K562 (cell line): ENCODE data around the gene C6orf141. TPM values are rescaled to one million over a fixed set of nuclear protein-coding genes. Genes with fewer than 3 reads are reported as not detected.

Experiments used
- ATAC-seq: fragments of 200-7000 bp; cut with Tn5 transposase; 3 replicates; pipeline ENCODE4 v1.9.1; 2020; ENCODE audit warnings: moderate library complexity
- BruUV-seq: library from RNA; stranded (reverse); fragments of 400-500 nt; replicated peaks from 2 replicates; lab custom pipeline; 2021; lab: Mats Ljungman, UMichigan
- CTCF ChIA-PET: fragments of 300-600 bp; formaldehyde crosslinking; extraction: SDS; loops from one replicate; lab custom pipeline; 2021; ENCODE audit warnings: low intra/inter-chr PET ratio; lab: Yijun Ruan, JAX
- POLR2A ChIA-PET: fragments of 300-600, 350-650 bp; sonication (Branson Sonifier 250); formaldehyde crosslinking; extraction: SDS; loops from one replicate; lab custom pipeline; 2021; ENCODE audit warnings: antibody characterized with exemption, inconsistent platforms; lab: Yijun Ruan, JAX
- DNase-seq, 4 experiments: peaks; one replicate each; pipeline versions ENCODE4 v3.0.0 to v3.0.0-alpha.2; 2011 to 2018; ENCODE audit warnings: low spot score in 3 of 4, mixed read lengths in 3 of 4; ENCODE audit errors: extremely low read depth in 1 of 4
- FAIRE-seq: peaks from 2 replicates; lab custom pipeline; 2011; peaks lifted over from hg19 to GRCh38; lab: Jason Lieb, UNC
- H2AFZ ChIP-seq: 2 replicates; pipeline ENCODE4 v1.6.0; 2011; ENCODE audit warnings: low read depth, low read length, control low read depth, inconsistent platforms
- H3K27ac ChIP-seq: fragments of 200-600 bp; 3 replicates; pipeline ENCODE4 v1.8.0; 2011; ENCODE audit warnings: low read depth, mild to moderate bottlenecking, control low read depth, inconsistent platforms, low read length, moderate library complexity, mixed read lengths; ENCODE audit errors: extremely low read depth
- H3K27me3 ChIP-seq, 2 experiments: fragments of 300-600 bp in 1 of 2; 2 replicates in 1 of 2; 3 replicates in 1 of 2; pipeline versions ENCODE4 v1.6.0 to v1.8.0; 2011; ENCODE audit warnings: inconsistent platforms in 2 of 2, low read length in 2 of 2, mild to moderate bottlenecking in 1 of 2, mixed read lengths in 1 of 2, moderate library complexity in 1 of 2; ENCODE audit not compliant: control insufficient read depth in 2 of 2, insufficient read depth in 2 of 2
- H3K36me3 ChIP-seq: fragments of 300-600 bp; 3 replicates; pipeline ENCODE4 v1.8.0; 2011; ENCODE audit warnings: mild to moderate bottlenecking, low read length, inconsistent platforms; ENCODE audit not compliant: control insufficient read depth, insufficient read depth
- H3K4me1 ChIP-seq, 2 experiments: fragments of 200-600 bp in 1 of 2; replicated peaks in 1 of 2; 2 replicates in 1 of 2; 3 replicates in 1 of 2; pipeline versions ENCODE4 v1.5.1 to v1.8.0; 2011; ENCODE audit warnings: inconsistent platforms in 2 of 2, low read length in 2 of 2, mild to moderate bottlenecking in 1 of 2, mixed read lengths in 1 of 2, moderate library complexity in 1 of 2; ENCODE audit not compliant: control insufficient read depth in 2 of 2, insufficient read depth in 2 of 2
- H3K4me2 ChIP-seq: 2 replicates; pipeline ENCODE4 v1.6.1; 2011; ENCODE audit warnings: low read length, control low read depth, inconsistent platforms, mixed read lengths; ENCODE audit not compliant: insufficient read depth
- H3K4me3 ChIP-seq: fragments of 200-600 bp; sonication (generic), shearing (Covaris generic); 2 replicates; pipeline ENCODE4 v1.5.1; 2016; ENCODE audit warnings: control low read depth, inconsistent platforms
- H3K79me2 ChIP-seq: fragments of 200-600 bp; 3 replicates; pipeline ENCODE4 v1.8.0; 2011; ENCODE audit warnings: low read length, inconsistent platforms; ENCODE audit not compliant: control insufficient read depth, insufficient read depth
- H3K9ac ChIP-seq, 2 experiments: 2 replicates each; pipeline versions ENCODE4 v1.6.0 to v1.6.1; 2011; ENCODE audit warnings: low read depth in 2 of 2, low read length in 2 of 2, control low read depth in 1 of 2, inconsistent platforms in 1 of 2, mild to moderate bottlenecking in 1 of 2, mixed read lengths in 1 of 2; ENCODE audit not compliant: insufficient read depth in 1 of 2
- H3K9me1 ChIP-seq: one replicate; pipeline ENCODE4 v1.6.0; 2011; ENCODE audit warnings: inconsistent platforms, mild to moderate bottlenecking, low read length, moderate library complexity; ENCODE audit not compliant: control insufficient read depth, insufficient read depth
- H3K9me3 ChIP-seq: replicated peaks from 2 replicates; pipeline ENCODE4 v1.5.1; 2011; ENCODE audit warnings: low read depth, low read length, inconsistent platforms; ENCODE audit not compliant: control insufficient read depth, insufficient read depth
- H4K20me1 ChIP-seq: replicated peaks from 2 replicates; pipeline ENCODE4 v1.6.1; 2011; ENCODE audit warnings: low read length, inconsistent platforms, mixed read lengths; ENCODE audit not compliant: control insufficient read depth, insufficient read depth
- ARID3B ChIP-seq: fragments of 250-450 bp; sonication (Bioruptor Pico); IDR thresholded peaks from 2 replicates; pipeline ENCODE4 v1.4.0; 2020; ENCODE audit warnings: borderline replicate concordance
- CXXC5 ChIP-seq: fragments of 250-450 bp; sonication (Bioruptor Pico); IDR thresholded peaks from 2 replicates; pipeline ENCODE4 v1.8.0; 2022; ENCODE audit warnings: inconsistent platforms, mild to moderate bottlenecking, moderate library complexity
- DNMT1 ChIP-seq: fragments of 450-650 bp; IDR thresholded peaks from 2 replicates; pipeline ENCODE4 v1.6.1; 2016; ENCODE audit warnings: antibody characterized with exemption, mild to moderate bottlenecking
- ELF4 ChIP-seq: fragments of 450-650 bp; formaldehyde crosslinking; IDR thresholded peaks from 2 replicates; pipeline ENCODE4 v1.4.0; 2022; ENCODE audit warnings: missing genetic modification characterization
- GATAD2B ChIP-seq: fragments of 450-650 bp; IDR thresholded peaks from 2 replicates; pipeline ENCODE4 v1.6.1; 2017; ENCODE audit warnings: mild to moderate bottlenecking, borderline replicate concordance
- HNRNPL ChIP-seq: fragments of 200-400 bp; formaldehyde crosslinking; IDR thresholded peaks from 2 replicates; pipeline ENCODE4 v1.6.1; 2017; ENCODE audit warnings: low read depth, mild to moderate bottlenecking, low read length
- NCOA6 ChIP-seq: fragments of 450-650 bp; IDR thresholded peaks from 2 replicates; pipeline ENCODE4 v1.6.1; 2017; ENCODE audit warnings: mild to moderate bottlenecking
- NFE2 ChIP-seq: IDR thresholded peaks from 2 replicates; pipeline ENCODE4 v1.6.1; 2014; ENCODE audit warnings: antibody characterized with exemption, low read depth
- NUFIP1 ChIP-seq: fragments of 450-650 bp; IDR thresholded peaks from 2 replicates; pipeline ENCODE4 v1.6.1; 2018; ENCODE audit not compliant: partially characterized antibody
- RFX7 ChIP-seq: fragments of 250-450 bp; sonication (Bioruptor Pico); IDR thresholded peaks from 2 replicates; pipeline ENCODE4 v1.5.1; 2021; ENCODE audit warnings: mild to moderate bottlenecking
- TRIM28 ChIP-seq: fragments of 450-650 bp; IDR thresholded peaks from 2 replicates; pipeline ENCODE4 v1.6.1; 2017
- YY1 ChIP-seq, 3 experiments: IDR thresholded peaks; 2 replicates each; pipeline ENCODE4 v1.6.1; 2011; ENCODE audit warnings: low read length in 2 of 3, mild to moderate bottlenecking in 2 of 3, moderate library complexity in 2 of 3, borderline replicate concordance in 1 of 3, control low read depth in 1 of 3, low read depth in 1 of 3; ENCODE audit not compliant: insufficient read depth in 3 of 3, insufficient replicate concordance in 2 of 3, control insufficient read depth in 1 of 3, insufficient read length in 1 of 3; ENCODE audit errors: extremely low read depth in 1 of 3
- ZNF518B ChIP-seq: fragments of 250-450 bp; sonication (Bioruptor Pico); IDR thresholded peaks from 2 replicates; pipeline ENCODE4 v1.5.0; 2021; ENCODE audit warnings: mild to moderate bottlenecking, moderate library complexity
- WGBS: fragments of 100-300 bp; shearing (Covaris generic); methylation state at CpG from one replicate; pipeline ENCODE4 v1.1.6; 2016; ENCODE audit warnings: low coverage, mixed read lengths; ENCODE audit not compliant: insufficient coverage; ENCODE audit errors: missing lambda C conversion rate; 5-methylcytosine and 5-hydroxymethylcytosine counted together
- in situ Hi-C: fragments of 300-500 bp; cut with MboI; formaldehyde crosslinking; loops from 4 replicates; pipeline ENCODE4 v1.15.0; 2018; ENCODE audit warnings: inconsistent platforms, mixed read lengths
- intact Hi-C: fragments of 100-400 bp; cut with micrococcal nuclease; formaldehyde crosslinking; loops from 2 replicates; pipeline ENCODE4 v1.14.2; 2022
- polyA plus RNA-seq, 8 experiments: library from polyadenylated mRNA; depleted of rRNA in 4 of 8; stranded (reverse) in 5 of 8; unstranded in 3 of 8; fragments of >200 nt; fragmentation: Nextera tagmentation in 2 of 8; fragmentation: Illumina TruSeq in 1 of 8; extraction: Ambion mirVana in 2 of 8; extraction: Trizol in 1 of 8; gene quantifications; 2 replicates each; pipeline versions ENCODE4 v1.2.1 to v1.2.3, GENCODE V29; 2011 to 2014; ENCODE audit warnings: inconsistent platforms in 1 of 8, missing spikeins in 1 of 8
- total RNA-seq, 7 experiments: library from RNA; depleted of rRNA in 6 of 7; stranded (reverse); fragments of >200 nt in 6 of 7; fragmentation: Illumina TruSeq in 2 of 7; extraction: Trizol in 2 of 7; gene quantifications; 2 replicates each; pipeline versions ENCODE4 v1.2.1 to v1.2.3, GENCODE V29; 2011 to 2021; ENCODE audit warnings: low replicate concordance in 1 of 7
- TF ChIP-seq, protein P1 (sequence below): fragments of 250-450 bp; sonication (Bioruptor Pico); IDR thresholded peaks from 2 replicates; pipeline ENCODE4 v1.8.0; 2021; ENCODE audit warnings: mild to moderate bottlenecking, moderate library complexity
- TF ChIP-seq, protein P2 (sequence below): fragments of 450-650 bp; formaldehyde crosslinking; IDR thresholded peaks from 2 replicates; pipeline ENCODE4 v1.4.0; 2020; ENCODE audit warnings: mild to moderate bottlenecking, moderate library complexity

The C6orf141 gene
- total and polyA plus RNA-seq, 9 of the 15 experiments (the other 6 are each of a cell fraction or from before 2014, with no cell fraction given) = not detected

DNA sequence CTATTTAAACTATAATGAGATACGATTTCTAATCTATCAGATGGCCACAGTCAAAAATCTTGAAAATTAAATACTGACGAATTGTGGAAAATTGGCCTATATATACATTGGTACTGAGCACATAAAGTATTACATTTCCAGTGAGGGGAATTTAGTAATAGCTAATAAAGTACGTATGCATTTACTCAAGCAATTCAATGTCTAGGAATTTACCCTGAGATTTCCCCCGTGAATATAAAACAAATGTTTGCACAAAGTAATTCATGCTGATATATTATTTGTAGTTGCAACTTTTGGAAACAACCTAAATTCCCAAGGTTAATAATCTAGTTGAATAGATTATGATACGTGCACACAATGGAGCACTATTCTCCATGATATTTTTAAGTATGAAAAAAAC lies 14.7 kb upstream of the C6orf141 start:
- WGBS = 71% methylated on average over 5 of the region's 5 CpGs
- no peaks in the 10 kb centered on the region for H4K20me1 ChIP-seq
- no peaks in the 10 kb centered on the region for H3K27me3 ChIP-seq
- no peak overlapping the region for H3K9ac ChIP-seq
- no peak overlapping the region for H3K27ac ChIP-seq
- no peak for DNase-seq
- intact Hi-C loops = loop anchor here (1.0 kb wide), 1 partner anchor 72 kb away; no protein-coding TSS in a partner anchor
- H3K9me3 ChIP-seq = no peaks in the 10 kb centered on the region
- no peak overlapping the region for H2AFZ ChIP-seq
- POLR2A ChIA-PET = no interaction called here
- peaks cover 0 to 4% of the 10 kb centered on the region in 2 experiments; a peak in 3 of 5 replicates for H3K4me1 ChIP-seq
- no peaks in the 10 kb centered on the region for H3K36me3 ChIP-seq
- BruUV-seq = no TSS peak
- H3K9me1 ChIP-seq = no peaks in the 10 kb centered on the region
- in situ Hi-C loops = loop anchor here (10.0 kb wide), 1 partner anchor 309 kb away; no protein-coding TSS in a partner anchor
- H3K79me2 ChIP-seq = no peaks in the 10 kb centered on the region
- CTCF ChIA-PET = no interaction called here
- no peak overlapping the region for H3K4me2 ChIP-seq
- ATAC-seq = no peak
- FAIRE-seq = no peak
- no peak overlapping the region for H3K4me3 ChIP-seq
- TF ChIP-seq HNRNPL = no peak
- TF ChIP-seq NUFIP1 = no peak
- TF ChIP-seq, protein P1, sequence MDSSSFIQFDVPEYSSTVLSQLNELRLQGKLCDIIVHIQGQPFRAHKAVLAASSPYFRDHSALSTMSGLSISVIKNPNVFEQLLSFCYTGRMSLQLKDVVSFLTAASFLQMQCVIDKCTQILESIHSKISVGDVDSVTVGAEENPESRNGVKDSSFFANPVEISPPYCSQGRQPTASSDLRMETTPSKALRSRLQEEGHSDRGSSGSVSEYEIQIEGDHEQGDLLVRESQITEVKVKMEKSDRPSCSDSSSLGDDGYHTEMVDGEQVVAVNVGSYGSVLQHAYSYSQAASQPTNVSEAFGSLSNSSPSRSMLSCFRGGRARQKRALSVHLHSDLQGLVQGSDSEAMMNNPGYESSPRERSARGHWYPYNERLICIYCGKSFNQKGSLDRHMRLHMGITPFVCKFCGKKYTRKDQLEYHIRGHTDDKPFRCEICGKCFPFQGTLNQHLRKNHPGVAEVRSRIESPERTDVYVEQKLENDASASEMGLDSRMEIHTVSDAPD (CRISPR knock-in tag) = no peak
- TF ChIP-seq NCOA6 = no peak
- no peak for TF ChIP-seq TRIM28
- TF ChIP-seq RFX7 = no peak
- TF ChIP-seq, protein P2, sequence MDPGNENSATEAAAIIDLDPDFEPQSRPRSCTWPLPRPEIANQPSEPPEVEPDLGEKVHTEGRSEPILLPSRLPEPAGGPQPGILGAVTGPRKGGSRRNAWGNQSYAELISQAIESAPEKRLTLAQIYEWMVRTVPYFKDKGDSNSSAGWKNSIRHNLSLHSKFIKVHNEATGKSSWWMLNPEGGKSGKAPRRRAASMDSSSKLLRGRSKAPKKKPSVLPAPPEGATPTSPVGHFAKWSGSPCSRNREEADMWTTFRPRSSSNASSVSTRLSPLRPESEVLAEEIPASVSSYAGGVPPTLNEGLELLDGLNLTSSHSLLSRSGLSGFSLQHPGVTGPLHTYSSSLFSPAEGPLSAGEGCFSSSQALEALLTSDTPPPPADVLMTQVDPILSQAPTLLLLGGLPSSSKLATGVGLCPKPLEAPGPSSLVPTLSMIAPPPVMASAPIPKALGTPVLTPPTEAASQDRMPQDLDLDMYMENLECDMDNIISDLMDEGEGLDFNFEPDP (CRISPR knock-in tag) = no peak
- TF ChIP-seq GATAD2B = no peak
- no peak for TF ChIP-seq ELF4 (CRISPR knock-in tag)
- no peak for TF ChIP-seq CXXC5 (CRISPR knock-in tag)
- TF ChIP-seq ARID3B (CRISPR knock-in tag) = no peak
- TF ChIP-seq NFE2 = no peak
- no peak for TF ChIP-seq YY1 (IDR thresholded peaks at IDR 0.05; ENCODE audit: borderline replicate concordance in 1 of 3, control insufficient read depth in 1 of 3, extremely low read depth in 1 of 3, insufficient read depth in 3 of 3, insufficient read length in 1 of 3, insufficient replicate concordance in 2 of 3, low read depth in 1 of 3, low read length in 2 of 3)
- TF ChIP-seq DNMT1 = no peak
- TF ChIP-seq ZNF518B (CRISPR knock-in tag) = no peak
